NCI-H1930 (cell line): ENCODE measurements around the gene NATD1.

ENCODE experiments used
- DNase-seq, 2 experiments: peaks; one replicate each; lab custom pipeline; 2025; lab: John Stamatoyannopoulos, UW

The NATD1 gene

DNA sequence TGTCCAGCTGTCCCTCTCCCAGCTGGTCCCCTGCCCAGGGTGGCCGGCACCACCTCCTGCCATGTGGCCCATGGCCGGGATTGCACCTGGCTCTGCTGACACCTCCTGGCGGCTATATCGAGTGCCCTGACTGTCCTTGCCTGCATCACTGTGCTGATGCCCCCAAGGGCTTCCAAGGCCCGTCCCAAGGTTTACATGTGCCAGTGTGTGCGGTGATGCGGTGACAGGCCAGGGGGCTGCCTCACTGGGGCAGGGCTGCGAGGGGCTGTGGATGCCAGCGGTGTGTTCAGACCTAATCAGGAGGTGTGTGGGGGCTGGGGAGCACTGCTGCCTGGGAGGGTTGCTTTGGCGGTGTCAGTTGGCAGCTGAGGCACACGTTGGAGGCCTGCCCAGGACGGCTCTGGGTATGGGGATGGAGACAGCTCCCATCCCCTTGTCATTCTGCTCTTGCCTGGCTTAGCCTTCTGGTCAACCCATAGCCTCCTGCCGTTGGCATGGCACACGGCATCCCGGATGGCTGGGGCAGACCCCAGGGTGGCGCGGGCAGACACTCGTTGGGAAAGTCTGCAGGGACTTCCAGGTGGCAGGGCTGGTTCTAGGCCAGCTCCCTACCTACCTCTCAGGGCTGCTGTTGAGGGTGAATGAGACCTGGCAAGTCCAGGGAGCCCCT lies 36.8 kb upstream of the NATD1 start:
- no peak for DNase-seq

DNA sequence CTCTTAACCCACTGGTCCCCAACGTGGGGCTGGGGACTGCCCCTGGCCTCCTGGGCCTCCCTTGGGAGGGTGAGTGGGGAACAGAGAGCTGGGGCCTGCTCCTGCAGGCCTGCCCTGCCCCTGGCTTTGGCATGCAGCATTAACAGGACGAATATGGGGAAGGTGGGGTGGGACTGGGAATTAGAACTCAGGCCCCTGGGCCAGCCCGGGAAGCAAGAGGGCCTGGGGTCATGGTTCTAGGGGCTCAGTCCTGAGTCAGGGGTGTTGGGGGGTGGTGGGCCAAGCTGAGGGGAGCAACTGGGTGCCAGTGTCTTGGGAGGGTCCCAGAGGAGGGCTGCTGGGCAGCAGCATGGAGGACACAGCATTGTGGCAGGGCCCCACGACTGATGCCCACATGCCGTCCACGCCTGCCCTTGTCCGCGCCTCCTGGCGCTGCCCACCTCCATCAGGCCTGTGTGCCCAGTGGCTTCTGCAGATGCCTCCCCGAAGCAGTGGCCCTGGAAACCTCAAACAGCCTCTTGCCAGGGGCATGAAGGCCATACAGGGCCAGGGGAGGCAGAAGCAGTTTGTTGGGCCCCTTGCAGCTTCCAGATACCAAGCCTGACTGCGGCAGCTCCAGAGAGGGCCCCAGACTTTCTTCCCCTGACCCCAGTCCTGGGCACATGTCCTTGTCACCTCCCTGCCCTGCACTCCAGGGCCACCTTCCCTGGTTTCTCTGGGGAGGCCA lies 36.1 kb upstream of the NATD1 start:
- no peak for DNase-seq

DNA sequence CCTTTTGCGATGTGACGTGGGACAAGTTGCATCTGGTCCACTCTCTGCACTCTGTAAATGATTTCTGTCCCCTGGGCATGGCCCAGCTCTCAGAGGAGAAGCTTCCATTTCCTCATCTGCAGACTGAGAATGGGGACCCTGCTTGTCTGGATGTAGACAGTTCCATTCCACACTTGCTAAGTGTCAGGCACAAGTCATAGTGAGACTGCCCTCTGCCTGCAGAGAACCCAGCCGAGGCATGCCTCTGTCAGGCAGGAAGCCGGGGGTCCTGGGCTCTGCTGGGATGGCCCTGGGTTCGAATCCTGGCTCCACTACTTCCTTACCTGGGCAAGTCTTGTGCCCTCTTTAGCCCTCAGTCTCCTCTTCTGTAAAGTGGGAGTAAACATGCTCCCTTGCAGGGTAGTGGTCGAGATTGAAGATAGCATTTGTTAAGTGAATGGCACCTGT lies 35.4 kb upstream of the NATD1 start:
- DNase-seq: no peak

DNA sequence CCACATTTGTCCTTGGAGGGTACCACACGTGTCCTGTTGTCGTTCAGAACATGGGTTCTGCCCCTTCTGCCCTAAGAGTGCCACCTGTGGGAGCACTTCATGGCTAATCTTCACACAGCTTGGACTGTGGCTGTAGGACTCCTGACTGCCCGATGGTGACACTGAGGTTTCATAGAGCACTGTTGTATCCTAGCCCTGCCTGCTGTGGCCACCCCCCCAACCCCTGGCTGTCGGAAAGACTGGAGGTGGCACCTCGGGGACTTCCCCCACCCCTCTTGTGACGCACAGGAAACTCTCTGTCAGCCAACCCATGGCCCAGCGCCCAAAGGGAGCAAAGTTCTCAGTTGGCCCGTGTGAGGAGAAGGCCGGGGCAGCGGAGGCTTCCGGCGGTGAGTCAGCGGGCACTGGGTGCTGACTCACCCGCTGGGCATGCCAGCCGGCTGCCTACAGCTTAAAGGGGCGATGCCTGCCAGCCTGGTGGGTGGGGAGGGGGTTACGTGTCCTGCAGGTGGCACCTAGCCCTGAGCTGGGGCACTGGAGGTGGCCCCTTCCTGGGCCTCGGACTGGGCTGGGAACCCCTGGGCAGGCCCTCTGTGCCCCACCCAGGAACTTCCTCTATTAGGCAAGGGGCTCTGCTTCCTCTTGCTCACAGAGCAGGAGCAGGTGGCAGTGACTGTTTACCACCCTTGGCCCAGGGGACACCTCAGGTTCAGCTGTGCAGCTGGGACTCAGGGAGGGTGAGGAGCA lies 34.7 kb upstream of the NATD1 start:
- no peak for DNase-seq

DNA sequence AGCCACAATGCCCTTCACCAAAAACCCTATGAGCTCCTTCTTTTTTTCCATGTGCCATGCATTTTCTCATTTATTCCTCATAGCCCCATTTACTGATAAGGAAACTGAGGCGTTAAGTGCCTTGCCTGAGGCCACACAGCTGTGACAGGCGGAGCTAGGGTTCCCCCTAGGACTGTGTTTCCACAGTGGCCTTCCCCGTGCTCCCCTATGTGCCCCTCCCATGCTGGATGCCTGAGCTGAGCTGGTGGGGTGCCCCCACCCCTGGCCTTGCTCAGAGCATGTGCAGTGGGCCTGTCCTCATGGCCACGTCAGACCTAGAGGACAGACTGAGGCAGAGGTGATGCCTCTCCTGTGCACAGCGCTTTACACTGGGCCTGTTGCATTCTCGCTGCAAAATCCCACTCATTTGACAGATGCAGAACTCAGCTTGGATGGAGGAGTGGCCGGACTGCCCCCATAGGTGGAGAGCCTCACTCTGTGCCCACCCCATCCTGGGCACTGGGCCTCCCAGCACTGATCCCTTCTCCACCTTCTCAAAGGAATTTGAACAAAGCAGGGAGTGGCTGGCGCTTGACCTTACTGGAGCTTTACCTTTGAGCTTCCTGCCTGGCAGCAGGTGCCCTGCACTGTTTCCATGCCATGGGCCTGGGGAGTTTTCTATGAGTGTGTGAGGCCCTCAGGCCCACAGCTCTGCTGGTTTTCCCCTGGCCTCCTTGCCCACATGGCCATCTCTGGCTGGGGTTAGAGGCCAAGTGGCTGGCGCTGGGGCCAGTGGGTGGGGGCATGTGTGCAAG lies 33.9 kb upstream of the NATD1 start:
- no peak for DNase-seq

DNA sequence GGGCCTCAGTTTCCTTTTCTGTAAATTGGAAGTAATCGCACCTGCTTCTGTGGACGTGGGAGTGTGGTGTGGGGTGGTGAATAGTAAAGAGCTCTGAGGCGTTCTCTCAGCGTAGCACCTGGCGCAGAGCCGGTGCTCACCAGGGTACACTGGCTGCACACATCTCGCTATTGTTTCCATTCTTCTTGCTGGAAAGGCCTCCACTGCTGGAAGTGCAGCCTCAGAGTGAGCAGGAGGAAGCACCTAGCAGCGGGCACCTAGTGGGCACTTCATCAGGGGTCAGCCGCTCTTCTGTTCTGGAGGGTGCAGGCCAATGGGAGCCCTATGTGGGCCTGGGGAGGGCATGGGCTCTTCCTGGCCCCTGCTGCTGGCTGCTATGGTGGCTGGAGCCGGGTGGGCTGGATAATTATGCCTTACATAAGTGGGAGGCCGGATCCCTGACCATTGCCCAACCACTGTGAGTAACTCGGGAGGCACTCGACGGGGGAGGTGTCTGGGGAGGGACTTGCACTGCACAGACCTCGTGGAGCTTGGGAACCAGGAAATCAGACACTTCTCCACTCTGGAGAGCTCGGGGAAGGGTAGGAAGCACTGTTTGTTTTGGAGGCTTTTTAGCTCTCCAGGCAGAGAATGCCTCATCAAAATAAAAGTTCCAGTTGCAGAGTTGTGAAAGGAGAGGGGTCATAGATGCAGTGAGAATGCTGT lies 33.0 kb upstream of the NATD1 start:
- no peak for DNase-seq

DNA sequence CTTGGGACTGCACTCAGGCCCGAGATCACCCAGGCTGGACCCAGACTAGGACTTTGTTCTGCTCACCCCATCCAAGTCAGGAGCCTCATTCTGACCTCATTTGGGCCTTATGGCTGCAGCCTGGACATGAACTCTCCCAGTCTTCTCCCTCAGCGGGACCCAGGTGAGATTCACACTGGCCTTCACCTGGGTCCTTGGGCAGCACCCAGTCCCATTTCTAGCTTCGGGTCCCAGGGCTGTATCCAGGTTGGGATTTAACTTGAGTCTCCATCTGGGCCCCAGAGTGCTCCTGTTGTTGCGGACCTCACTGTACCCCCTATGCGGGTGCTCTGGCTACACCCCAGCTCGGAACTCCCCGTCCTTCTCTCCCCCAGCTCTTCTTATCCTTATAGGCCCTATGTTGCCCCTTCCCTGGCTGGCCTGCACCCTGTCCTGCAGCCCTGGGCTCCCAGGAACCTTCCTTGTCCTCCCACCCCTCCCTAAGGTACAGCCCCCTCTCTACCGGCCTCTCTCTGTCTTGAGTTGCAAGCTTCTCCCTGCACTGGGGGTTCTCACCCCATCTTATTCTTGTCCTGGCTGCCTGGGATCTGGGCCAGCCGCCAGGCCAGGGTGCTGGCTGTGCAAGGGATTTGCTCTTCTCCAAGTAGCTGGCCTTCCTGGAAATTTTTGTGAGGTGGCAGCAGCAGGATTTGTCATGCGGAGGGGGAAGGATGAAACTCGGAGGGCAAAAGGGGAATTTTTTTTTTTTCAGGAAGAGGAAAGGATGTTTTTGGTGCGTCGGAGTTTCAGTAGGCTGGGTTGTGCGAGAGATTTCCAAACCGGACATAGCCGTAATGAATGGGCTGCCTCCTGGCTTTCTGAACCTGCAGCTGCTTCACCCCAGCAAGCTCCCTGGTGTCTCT lies 32.2 kb upstream of the NATD1 start:
- no peak for DNase-seq

DNA sequence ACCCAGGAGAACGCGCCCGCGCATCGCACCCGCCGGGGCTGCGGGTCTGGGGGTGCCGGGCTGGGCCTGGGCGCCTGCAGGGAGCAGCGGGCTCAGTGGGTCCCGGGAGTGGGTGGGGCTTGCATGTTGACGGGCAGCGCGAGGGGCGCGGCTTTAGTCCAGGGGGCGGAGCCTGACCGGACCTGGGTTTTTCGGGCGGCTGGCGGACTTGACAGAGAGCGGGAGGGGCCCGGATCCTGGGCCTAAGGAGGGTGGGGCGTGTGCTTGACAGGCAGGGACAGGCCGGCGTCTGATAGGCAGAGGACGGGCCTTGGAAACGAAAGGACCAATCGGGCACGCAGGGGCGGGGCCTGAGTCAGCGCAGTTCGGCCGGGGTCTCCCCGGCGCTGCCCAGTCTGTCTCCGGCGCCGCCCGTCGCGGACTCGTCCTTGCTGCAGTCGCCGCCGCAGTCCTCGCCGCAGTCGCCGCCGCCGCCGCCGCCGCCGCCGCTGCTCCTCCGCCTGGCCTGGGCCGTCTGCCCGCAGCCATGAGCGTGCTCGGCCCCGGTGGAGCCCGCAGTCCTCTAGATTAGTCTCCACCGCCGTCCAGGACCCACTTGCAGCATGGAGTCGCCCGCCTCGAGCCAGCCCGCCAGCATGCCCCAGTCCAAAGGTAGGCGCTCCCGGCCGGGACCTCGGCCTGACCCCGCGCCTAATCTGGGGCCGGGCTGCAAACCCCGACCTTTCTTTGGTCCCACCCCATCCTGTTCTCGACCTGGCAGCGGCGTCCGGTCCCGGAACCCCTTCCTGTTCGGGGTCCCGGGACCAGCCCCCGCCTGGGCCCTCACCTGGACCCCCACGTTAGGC lies 31.3 kb upstream of the NATD1 start, which contains the start of gene MAP2K3:
Gene MAP2K3, plus strand, starts transcription at position 393 of the 845 bp plus-strand sequence. Its CDS starts 210 bp downstream, at position 603.
- peak; percentile 91 to 95 for DNase-seq

DNA sequence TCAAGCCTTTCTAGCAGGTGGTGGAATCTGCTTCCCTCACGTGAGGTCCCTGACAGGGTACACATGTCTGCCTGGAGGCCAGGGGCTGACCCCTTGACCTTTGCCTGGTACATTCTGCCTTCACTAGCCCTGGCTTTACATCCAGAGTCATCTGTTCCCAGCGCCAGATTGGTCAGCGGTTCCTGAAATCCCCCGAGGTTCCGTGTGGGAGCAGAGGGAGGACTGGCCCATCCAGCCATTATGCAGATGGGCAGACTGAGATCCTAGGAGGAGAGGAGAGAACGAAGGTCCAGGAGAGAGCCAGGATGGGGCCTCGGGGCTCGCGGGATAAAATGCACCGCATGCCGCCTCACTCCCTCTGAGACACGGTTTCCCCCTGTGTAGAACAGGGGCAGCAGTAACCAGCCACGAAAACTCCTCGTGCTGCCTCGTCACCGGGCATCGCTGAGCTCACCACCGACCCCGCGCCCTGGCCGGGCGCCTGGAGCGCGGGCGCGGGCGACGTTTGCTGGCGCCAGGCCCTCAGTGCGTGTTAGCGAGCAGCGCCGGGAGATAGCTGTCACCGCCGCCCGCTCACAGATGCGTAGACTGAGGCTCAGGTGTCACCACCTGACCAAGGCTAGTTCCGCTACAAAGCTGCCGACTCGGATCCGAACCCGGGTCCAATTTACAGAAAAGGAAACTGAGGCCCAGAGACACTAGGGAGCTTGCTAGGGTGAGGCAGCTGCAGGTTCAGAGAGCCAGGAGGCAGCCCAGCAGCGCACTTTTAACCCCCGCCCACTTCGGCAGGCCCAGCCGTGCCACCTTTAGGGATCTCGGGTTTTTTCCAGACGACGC lies 30.5 kb upstream of the NATD1 start:
- DNase-seq: no peak

DNA sequence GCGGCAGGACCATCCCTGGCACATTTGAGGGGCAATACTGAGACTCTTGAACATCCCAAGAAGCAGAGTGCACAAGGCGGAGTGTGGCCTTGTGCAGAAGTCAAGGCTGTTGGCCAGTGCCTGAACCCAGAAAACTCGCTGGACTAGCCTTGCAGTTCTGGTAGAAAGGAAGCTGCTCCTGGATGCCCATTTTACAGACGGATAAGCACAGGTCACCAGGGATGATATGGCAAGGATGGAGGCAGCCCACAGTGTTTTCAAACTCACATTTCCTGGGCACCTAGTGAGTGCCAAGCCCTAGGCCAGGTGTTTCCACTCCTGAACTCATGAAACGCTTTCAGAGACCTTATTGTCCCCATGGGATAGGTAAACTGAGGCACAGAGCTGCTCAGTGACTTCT lies 29.6 kb upstream of the NATD1 start:
- no peak for DNase-seq

DNA sequence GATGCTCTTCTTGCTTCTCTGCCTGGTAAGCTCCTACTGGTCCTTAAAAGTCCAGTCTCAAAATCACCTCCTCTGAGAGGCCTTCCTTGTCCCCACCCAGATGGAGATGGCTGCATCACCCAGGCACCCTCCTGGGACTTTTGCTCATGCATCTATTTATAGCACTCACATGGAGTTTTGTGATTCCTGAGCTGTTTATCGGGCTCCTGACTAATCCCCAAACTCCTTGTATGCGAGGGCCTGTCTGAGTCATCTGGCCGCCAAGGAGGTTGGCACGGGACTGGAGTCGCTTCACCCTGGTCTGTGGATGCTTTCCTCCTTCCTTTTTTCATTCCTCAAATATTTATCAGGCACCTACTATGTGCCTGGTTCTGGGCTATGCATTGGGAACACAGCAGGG lies 29.0 kb upstream of the NATD1 start:
- no peak for DNase-seq

DNA sequence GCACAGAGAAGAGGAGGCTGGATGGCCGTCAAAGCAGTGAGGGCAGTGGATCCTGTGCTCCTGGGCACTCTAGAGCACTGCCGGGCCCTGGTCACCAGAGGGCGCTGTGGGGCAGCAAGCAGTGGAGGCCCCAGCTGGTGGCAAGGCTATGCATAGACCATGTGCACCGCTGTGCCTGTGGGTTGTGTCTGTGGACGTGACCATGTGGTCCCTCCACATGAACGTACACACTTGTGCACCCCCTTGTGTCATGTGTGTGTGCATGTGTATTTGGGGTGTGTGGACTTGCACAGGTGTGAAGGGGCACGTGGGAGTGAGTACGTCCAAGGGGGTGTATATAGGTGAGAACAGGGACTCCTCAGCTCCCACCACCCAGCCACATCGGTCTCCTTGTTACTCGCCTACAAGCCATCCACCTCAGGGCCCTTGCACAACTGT lies 26.9 kb upstream of the NATD1 start:
- peak; percentile 36 to 71 for DNase-seq

DNA sequence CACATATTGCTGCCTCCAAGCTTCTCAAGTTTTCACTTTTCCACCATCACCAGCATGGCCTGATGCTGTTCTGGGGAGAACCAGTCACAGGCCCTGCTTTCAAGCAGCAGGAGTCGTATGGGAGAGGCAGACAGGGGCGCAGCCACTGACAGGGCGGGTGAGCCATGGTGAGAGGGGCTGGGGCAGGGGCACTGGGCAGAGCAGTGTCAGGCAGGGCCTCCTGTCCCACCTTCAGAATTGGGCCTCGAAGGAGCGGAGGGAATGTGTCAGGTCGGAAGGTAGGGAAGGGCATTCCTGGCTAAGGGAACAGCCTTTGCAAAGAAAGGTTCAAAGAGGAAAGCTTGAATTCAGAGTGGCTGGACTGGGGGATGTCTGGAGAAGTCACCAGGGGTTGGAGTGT lies 26.4 kb upstream of the NATD1 start:
- DNase-seq: no peak

DNA sequence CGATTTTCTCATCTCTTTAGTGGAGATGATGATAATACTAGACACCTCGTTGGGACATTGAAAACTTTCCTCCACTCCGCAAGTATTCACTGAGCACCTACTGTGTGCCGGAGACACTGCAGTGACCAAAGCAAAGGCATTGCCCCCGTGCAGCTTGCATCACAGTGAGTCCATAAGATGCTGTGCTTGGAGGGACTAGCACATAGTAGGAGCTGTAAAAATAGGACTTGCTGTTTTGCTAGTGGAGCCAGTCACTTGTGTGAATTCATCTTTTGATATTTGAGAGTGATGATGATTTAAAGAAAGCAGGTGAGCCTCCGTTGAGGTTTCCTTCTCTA lies 26.0 kb upstream of the NATD1 start:
- DNase-seq: no peak

DNA sequence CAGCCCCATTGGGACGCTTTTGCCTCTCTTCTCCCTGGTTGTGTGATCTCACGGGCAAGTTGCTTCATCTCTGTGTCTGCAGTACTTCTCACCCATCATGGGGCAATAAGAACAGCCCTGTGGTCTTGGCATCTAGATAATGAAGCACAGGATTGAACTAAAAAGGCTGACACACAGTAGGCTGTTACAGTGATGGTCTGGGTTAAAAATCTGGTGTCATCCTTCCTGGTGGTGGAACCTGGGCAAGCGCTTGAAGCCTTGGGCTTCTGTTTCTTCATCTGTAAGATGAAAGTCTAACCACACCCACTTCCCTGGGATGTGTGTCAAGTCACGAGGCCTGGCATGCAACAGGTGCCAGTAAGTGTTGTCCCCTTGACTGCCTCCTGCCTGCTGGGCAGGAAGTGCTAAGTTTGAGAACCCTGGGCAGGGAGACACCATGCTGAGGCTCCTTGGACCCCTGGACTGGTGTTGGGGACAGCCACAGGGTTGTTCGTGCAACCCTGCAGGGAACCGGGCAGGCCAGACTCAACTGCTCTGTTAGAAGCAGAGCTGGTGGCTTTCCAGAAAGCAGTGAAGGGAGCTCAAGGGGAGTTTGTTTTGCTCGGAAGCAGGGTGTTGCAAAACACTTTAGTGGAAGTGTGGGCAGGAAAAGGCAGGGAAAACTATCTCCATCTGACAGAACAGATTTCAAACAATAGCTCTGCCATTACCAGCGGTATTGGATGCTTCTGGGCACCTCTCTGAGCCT lies 25.4 kb upstream of the NATD1 start:
- no peak for DNase-seq

DNA sequence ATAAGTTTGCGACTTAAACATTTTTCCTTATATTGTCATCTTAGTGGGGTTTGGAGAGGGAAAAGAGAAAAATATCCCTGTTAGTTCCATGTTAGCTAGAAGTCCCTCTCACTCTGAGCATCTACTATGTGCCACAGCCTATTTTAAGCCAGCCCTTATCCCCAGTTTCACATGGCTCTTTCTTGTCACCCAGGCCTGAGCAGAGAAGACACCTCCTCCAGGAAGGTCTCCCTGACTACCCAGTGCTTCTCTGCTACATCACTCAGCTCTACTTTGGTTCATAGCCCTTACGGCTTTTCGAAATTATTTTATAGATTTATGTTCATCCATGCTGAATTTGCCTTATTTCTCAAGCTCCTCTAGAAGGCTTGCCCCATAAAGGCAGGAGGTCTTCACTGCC lies 24.1 kb upstream of the NATD1 start:
- no peak for DNase-seq

DNA sequence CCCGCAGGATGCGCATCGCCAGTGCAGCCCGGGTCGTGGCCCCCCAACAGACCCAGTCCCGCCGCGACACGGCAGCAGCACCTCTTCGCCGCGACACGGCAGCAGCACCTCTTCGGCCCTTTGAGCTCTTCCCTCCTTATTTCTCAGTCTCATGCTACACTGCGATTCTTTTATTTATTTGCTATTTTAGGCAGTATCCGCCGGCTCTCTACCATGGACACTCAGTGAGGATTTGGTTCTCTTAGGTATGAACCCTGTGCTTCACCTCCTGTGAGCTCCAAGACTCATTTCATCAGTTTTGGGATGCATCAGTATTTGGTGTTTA lies 23.0 kb upstream of the NATD1 start:
- no peak for DNase-seq
